GM12801 (cell line): ENCODE results near the gene DCC.

Source experiments
- CTCF ChIP-seq: IDR thresholded peaks from one replicate; pipeline ENCODE4 v1.5.1; 2011; ENCODE audit warnings: control low read depth; ENCODE audit not compliant: insufficient read length; ENCODE audit errors: extremely low read depth

DCC gene

GRCh38 chr18:52341103-52341432 lies 1.1 kb downstream of the DCC start:
- no peak for TF ChIP-seq CTCF

DNA sequence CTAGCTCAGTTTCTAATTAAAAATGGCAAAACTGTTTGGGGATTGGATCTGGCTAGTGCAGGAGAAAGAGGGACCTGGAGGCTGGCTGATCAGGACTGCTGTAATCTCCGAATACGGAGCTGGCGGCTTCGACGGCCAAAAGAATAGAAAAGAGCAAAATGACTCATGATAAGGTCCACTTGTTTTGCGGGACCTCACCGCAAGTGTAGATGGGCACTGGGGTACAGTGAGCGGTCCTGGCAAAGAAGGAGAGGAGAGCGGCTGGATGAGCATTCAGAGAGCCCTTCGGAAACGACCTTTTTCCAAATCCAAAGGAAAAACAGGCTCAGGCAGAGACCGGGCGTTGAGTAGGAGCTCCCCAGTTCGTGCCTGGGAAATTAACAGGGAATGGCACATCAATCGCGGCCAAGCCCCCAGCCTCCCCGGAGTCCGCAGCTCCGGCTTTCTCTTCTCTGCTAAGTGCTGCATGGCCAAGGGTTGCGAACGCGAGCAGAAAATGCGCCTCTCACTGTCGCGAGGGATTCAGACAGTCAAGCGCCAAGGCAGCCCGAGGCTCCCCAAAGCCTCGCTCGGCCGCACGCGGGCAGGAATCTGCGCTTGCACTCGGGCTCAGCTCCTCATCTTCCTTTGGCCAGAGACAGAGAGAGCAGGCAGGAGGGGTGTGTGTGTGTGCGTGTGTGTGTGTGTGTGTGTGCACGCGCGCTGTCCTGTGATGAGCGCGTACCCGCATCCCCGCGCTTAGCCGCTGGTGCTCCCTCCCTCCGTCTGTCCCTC lies 1.8 kb downstream of the DCC start:
- no peak for TF ChIP-seq CTCF

DNA sequence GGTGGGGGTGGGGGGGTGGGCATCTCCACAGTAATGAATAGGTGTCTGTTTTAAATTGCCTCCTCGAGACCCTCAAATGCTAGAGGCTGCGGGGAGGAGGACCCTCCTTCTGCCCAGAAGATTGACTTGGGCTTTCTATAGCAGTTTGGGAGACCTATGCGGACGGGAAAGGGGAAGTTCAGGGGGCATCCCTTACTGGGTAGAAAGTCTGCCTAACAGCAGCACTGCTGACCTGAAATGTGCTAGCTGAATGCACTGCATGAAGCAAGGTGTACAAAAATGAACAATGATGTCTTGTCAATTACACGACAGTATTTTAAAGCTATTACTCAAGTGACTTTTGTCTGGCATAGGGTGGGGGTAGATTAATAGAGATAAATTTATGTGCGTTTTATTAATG lies 2.5 kb downstream of the DCC start:
- no peak for TF ChIP-seq CTCF

DNA sequence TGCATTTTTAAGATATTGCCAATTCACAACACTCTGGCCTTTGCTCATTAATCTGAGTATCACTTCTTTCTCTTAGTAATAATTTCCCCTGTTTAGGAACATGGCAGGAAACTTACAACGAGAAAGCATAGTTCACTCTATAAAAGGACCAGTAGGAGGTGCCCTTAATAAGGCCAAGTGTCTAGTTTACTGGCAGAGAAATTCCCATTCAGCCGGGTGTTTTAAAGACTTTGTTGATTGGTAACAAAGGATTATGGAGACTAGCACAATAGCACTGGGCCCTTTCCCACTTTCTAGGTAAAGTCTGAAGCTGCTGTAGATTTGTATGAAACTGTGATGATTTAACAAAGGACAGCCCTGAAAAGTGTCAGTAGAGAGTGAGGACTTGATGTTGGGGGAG lies 3.1 kb downstream of the DCC start:
- no peak for TF ChIP-seq CTCF

GRCh38 chr18:52343731-52344340 lies 3.8 kb downstream of the DCC start:
- TF ChIP-seq CTCF: no peak

DNA sequence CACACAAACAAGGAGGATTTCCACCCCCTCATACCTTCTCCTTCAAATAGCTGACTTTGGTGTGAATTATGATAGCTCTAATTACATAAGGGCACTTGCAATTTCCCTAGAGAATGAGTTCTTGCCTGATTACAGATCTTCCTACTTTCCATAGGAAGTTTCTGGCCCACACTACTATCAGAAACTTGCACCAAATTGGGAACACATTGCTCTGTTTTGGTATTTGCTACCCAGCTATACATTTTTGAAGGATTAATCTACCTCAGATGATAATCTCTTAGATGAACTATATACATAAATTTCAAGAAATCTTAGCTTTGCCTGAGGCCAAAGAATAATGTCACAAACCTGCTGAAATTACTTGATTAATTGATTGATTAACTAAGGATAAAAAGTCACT lies 4.9 kb downstream of the DCC start:
- no peak for TF ChIP-seq CTCF

DNA sequence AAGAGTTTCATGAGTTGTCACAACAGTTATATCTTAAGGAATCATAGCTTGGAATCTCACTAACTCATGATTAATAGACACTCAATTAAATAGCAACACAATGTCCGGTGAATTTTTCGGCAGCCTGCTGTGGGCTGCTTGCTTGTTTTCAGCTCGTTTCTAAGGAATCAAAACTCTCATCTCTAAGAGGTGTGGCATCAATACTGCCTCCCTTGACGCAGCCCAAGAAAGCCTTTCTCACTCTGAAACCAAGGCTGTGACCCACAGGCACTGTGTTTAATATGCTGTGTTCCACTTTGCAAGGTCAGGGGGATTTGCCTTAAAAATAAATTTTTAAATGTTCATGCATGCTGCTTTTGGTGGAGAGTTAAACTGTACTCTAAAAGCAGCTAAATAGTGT lies 5.4 kb downstream of the DCC start:
- TF ChIP-seq CTCF: no peak
